ENCODE data around the gene HPD. TPM values are rescaled to one million over a fixed set of nuclear protein-coding genes. Genes with fewer than 3 reads are reported as not detected.
"Not testable (repeated sequence)": the region's sequence is repeated elsewhere in the genome, so short reads cannot be mapped to it uniquely, and the experiment has no call there.

The HPD gene
- total RNA-seq, 1 experiment from 2014 or later, result 12.7 TPM

DNA sequence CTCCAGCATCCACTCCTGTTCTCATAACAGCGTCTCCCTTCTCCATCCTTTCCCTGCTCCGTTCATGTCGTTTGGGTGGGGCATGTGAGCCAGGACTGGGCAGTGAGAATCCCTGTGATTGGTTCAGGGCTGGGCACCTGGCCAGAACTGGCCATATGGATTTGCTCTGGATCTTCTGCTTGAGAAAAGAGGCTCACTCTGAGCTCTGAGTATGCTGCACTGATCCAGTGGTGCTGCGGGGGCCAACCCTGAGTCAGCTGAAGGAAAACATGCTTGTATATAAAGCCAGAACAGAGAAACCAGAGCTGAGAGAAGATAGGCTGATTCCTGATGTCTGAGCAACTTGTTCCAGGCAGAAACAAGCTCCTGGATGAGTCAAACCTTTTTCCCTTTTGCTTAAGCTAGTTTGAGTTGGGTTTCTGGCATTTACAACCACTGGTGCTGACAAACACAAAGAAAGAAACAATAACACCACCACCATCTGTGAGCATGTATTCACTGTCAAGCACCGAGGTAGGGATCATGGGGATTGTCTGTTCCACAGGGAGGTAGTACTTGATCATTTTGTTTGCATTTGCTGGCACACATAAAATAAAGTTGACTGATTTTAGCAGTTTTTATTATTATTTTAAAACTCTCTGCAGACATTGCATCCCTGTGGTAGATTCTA, 14.0 kb upstream of the HPD start:
- DNase-seq (ENCODE audit: low read depth), result no peak
- in situ Hi-C loops (cut with HindIII; ENCODE audit: low pct_unique_long_range_greater_than_20kb, low sequenced_read_pairs), result no loop called here

DNA sequence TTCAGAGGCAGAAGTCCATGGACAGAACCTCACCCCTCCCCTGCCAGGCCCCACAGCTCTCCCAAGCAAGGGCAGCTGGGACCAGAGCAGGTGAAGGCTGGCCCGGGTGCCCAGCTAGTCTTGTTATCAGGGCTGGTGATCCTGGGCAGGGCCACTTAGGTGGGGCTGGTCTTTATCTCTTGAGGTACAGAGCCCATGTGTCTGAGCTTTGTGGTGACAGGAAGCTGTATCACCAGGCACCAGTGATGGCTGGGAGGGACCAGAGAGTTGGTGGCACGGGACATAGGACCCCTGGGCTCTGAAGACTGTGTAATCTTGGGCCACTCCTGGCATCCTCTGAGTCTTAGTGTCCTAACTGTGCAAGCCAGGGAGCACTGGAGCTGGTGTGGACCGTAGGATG, 12.8 kb upstream of the HPD start:
- in situ Hi-C loops (cut with HindIII; ENCODE audit: low pct_unique_long_range_greater_than_20kb, low sequenced_read_pairs), result no loop called here
- no peak for DNase-seq (ENCODE audit: low read depth)

DNA sequence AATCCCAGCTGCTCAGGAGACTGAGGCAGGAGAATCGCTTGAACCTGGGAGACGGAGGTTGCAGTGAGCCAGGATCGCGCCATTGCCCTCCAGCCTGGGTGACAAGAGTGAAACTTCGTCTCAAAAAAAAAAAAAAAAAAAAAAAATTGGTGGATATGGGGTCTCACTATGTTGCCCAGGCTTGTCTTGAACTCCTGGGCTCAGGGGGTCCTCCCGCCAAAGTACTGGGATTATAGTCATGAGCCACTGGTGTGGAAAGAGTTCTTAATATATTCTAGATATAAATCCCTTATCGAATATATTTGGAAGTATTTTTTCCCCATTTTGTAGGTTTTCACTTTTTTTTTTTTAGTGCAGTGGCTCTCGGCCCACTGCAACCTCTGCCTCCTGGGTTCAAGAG, 10.6 kb upstream of the HPD start:
- in situ Hi-C loops (cut with HindIII; ENCODE audit: low pct_unique_long_range_greater_than_20kb, low sequenced_read_pairs), result not testable (repeated sequence)

DNA sequence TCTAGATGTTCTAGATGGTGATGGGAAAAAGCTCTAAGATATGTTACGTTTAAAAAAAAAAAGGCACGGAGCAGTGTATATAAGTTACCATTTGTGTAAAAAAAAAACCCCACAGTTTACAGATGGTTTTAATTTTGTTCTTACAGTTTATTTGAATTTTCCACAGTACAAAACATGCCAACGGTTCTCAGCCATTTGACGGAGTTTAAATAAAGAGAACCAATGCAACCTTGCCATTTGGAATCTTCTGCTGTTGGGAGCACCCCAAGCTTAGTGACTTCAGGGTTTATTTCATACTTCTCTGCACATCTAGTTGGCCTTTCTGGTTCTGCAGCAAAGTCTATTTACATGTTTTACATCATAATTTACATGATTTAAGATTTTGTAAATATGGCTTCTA, 7.7 kb upstream of the HPD start:
- in situ Hi-C loops (cut with HindIII; ENCODE audit: low pct_unique_long_range_greater_than_20kb, low sequenced_read_pairs), result no loop called here
- DNase-seq (ENCODE audit: low read depth), result no peak

More for the DNA sequence above, 10.6 kb upstream of the HPD start:
- DNase-seq (ENCODE audit: low read depth), result not testable (repeated sequence)

DNA sequence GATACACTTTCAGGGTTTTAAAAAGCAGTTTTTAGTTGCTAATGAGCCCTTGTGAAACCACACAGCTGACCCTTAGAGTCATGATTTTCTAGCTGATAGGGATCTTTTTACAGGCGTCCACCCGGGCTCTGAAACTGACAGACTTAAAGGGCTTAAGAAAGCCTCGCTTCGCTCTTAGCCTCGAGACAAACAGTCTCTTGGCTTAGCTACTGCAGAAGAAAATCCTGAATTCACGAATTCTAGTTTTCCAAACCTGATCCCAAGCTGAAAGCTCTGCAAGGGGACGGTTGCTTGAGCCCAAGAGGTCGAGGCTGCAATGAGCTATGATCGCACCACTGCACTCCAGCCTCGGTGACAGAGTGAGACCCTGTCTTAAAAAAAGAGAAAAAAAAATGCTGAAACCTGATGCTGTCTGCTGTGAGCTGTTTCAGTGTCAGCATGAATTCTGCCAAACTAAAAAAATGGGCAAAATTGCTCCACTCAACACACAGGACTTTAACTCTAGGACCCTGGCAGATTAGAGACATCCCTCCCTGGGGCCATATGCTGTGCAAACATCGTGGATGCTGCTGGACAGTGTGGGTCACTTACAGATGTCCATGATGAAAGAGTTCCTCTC, 3.1 kb upstream of the HPD start:
- DNase-seq (ENCODE audit: low read depth), result no peak

DNA sequence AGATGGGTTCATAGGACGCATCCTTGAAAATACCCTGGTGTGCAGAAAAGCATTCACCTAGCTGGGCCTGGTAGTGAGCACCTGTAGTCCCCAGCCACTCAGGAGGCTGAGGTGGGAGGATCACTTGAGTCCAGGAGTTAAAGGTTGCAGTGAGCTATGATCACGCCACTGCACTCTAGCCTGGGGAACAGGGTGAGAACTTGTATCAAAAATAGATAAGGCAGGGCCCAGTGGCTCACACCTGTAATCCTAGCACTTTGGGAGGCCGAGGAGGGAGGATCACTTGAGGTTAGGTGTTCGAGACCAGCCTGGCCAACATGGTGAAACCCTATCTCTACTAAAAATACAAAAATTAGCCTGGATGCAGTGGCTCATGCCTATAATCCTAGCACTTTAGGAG, 2.0 kb upstream of the HPD start:
- DNase-seq (ENCODE audit: low read depth); in situ Hi-C loops (cut with HindIII; ENCODE audit: low pct_unique_long_range_greater_than_20kb, low sequenced_read_pairs): not testable (repeated sequence)

More for the DNA sequence above, 3.1 kb upstream of the HPD start:
- in situ Hi-C loops (cut with HindIII; ENCODE audit: low pct_unique_long_range_greater_than_20kb, low sequenced_read_pairs), result no loop called here

DNA sequence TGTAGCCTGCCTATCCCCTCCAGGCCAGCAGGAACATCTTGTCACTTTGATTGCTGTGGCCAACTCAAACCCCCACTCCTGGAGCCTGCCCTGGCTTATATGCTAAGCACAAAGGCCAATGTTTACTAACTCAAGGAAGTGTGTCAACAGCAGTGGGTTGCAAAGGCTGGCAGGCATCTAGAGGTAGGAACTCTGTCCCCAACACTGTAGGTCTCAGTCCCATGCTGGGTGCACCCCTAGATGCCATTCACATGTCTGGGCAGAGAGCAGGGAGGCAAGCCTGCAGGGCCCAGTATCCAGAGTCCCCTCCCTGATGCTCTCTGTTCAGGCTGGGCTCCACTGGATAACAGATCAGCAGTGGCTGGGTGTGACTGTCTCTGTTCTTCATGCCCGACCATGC, 1.6 kb upstream of the HPD start:
- in situ Hi-C loops (cut with HindIII; ENCODE audit: low pct_unique_long_range_greater_than_20kb, low sequenced_read_pairs), result no loop called here
- no peak for DNase-seq (ENCODE audit: low read depth)

DNA sequence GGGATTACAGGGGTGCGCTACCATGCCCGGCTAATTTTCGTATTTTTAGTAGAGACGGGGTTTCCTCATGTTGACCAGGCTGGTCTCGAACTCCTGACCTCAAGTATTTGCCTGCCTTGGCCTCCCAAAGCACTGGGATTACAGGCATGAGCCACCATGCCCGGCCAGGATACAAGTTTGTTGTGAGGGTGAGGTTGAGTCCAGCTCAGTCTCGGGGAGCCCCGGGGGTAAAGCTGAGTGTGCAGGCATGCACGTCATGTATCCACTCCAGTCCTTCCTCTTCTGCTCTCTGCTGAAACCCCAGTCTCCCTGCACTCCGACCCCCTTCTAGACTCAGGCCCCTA, 369 bp downstream of the HPD start:
- DNase-seq (ENCODE audit: low read depth), result no peak
- in situ Hi-C loops (cut with HindIII; ENCODE audit: low pct_unique_long_range_greater_than_20kb, low sequenced_read_pairs), result no loop called here

DNA sequence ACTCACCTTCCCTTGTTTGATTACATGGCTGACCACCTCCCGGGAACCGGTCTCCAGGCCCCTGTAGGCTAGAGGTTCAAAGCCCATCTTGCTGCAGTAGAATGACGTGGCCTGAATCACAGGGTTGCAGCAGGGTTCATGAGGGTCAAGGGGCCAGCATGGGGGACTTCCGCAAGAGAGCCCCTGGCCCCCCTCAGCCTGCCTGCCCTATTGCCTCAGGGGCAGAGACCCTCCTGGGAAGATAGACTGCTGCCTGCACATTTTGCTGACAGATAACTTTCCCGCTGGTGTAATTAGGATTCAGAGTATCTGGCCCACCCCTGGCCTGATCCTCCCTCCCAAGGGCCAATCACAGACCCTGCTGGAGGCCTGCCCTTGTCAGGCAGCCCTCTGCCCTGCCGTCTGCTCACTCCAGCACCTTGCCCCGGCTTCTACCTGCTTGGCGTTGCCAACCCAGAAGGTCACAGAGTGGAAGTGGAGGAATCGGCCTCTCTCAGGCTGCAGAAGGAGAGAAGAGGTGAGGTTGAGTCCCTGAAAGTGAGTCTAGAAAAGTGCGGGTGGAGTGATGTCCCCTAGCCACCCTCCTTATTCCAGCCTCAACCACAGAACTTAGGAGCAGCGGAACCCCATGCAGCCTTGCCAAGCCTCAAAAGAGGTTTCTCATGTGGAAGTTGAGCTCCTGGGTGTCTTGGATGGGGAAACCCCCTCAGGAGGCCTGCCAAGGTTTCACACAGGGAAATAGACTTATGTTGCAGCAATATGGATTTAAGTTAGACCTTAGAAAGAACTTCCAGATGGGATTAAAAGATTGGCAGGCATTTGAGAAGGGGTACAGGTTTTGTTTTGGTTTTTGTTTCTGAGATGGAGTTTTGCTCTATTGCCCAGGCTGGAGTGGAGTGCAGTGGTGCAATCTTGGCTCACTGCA, 1.1 kb downstream of the HPD start:
- DNase-seq (ENCODE audit: low read depth), result no peak
- in situ Hi-C loops (cut with HindIII; ENCODE audit: low pct_unique_long_range_greater_than_20kb, low sequenced_read_pairs), result no loop called here

DNA sequence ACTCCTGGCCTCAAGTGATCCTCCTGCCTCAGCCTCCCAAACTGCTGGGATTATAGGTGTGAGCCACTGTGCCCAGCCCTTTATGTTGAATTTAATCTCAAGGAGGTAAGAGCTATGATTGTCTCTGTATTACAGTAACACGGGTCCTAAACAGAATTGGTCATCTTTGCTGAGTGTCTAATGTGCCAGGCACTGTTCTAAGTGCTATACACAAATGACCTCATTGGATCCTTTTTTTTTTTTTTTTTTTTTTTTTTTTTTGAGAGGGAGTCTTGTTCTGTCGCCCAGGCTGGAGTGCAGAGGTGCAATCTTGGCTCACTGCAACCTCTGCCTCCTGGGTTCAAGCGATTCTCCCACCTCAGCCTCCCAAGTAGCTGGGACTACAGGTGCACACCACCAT, 6.3 kb downstream of the HPD start:
- DNase-seq (ENCODE audit: low read depth); in situ Hi-C loops (cut with HindIII; ENCODE audit: low pct_unique_long_range_greater_than_20kb, low sequenced_read_pairs): not testable (repeated sequence)

DNA sequence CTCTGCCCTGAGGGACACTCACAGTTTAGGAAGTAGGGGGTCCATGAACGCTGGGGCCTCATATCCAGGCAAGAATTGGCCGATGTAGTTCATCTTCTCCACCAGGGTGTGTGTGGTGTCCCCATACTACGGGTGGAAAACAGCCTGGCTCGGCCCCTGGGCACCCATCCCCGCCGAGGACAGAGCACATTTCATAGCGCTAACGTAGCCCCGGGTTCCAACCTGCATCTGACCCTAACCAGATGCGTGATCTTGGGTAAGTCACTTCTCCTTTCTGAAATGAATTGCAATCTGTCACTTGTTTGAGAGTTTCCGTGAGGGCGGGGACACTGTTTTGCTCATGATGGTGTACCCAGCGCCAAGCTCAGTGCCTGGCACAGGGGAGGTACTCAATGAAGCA, 9.0 kb downstream of the HPD start:
- in situ Hi-C loops (cut with HindIII; ENCODE audit: low pct_unique_long_range_greater_than_20kb, low sequenced_read_pairs), result no loop called here
- no peak for DNase-seq (ENCODE audit: low read depth)

DNA sequence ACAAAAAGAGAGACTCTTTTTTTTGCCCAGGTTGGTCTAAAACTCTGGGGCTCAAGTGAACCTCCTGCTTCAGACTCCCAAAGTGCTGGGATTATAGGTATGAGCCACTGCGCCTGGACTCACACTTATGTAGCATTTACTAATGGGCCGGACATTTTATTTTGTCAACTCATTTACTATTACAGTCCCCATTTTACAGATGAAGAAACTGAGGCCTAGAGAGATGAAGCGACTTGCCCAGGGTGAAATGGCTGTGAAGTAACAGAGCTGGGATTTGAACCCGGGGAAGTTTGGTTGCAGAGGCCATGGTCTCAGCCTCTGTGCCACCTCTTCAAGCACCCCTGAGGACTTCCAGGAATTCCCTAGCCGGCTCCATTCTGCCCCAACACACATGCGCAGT, 9.4 kb downstream of the HPD start:
- DNase-seq (ENCODE audit: low read depth), result no peak
- in situ Hi-C loops (cut with HindIII; ENCODE audit: low pct_unique_long_range_greater_than_20kb, low sequenced_read_pairs), result no loop called here

DNA sequence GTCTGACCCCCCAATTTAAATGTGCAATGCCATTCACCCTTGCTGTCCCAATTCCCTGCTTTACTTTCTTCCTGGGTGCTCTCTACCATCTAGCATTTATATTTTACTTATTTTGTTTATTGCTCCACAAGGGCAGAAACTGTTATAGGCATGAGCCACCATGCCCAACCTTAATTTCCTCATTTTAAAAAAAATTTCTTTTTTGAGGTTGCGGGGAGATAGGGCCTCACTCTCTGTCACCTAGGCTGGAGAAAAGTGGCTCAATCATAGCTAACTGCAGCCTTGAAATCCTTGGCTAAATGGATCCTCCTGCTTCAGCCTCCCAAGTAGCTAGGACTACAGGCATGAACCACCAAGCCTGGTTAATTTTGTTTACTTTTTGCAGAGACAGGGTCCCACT, 13.0 kb downstream of the HPD start:
- in situ Hi-C loops (cut with HindIII; ENCODE audit: low pct_unique_long_range_greater_than_20kb, low sequenced_read_pairs), result no loop called here
- DNase-seq (ENCODE audit: low read depth), result no peak

DNA sequence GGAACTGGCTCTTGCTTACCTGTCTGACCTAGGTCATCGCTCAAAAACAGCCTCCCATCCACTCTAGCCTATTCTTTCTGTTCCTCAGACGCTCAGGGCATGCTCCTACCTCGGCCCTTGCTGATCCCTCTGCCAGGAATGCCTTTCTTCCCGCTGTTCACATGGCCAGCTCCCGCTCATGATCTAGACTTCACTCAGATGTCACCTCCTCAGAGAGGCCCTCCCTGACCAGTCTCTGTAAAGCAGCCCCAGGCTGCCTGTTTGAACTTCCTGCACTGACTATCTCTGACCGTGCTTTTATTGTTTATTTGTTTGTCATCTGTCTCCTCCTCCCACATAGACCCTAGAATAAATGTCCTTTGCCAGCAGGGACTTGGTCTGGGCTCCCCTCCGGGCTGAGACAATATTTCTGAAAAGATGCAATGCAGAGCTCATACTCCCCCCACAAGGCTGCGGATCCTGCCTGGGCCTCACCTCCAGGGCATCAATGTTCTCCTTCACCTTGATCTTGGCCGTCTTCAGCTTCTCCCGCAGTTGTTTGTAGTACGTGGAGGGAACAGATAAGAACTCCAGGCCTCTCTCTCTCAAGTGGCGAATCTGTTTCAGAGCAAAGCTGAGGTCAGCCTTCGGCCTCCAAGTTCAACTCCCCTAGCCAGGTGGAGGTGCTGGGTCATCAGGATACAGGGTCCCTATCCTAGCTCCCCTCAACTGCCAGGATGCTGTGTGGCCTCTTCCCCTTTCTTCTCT, 15.2 kb downstream of the HPD start:
- in situ Hi-C loops (cut with HindIII; ENCODE audit: low pct_unique_long_range_greater_than_20kb, low sequenced_read_pairs), result no loop called here
- no peak for DNase-seq (ENCODE audit: low read depth)

DNA sequence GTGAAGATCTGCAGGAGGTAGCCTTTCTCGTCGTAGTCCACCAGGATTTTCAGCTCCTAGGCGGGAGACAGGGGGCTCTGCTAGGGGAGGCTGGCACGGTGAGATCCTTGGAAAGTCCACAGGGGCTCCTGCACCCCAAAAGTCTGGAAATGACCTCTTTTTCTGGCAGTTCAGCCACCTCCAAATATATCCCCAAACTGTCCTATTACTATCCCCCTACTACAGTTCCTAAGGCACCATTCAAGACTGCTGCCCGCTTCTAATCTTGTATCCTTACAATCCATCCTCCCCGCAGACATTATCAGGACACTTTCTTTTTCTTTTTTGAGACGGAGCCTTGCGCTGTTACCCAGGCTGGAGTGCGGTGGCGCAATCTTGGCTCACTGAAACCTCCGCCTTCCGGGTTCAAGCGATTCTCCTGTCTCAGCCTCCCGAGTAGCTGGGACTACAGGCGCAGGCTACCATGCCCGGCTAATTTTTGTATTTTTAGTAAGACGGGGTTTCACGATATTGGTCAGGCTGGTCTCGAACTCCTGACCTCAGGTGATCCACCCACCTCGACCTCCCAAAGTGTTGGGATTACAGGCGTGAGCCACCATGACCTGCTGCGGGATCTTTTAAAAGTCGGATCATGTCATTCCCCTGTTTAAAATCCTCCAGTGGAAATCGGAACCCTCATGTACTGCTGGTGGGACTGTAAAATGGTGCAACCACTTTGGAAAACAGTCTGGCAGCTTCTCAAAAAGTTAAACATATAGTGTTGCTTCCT, 18.5 kb downstream of the HPD start:
- no peak for DNase-seq (ENCODE audit: low read depth)
- in situ Hi-C loops (cut with HindIII; ENCODE audit: low pct_unique_long_range_greater_than_20kb, low sequenced_read_pairs), result no loop called here

DNA sequence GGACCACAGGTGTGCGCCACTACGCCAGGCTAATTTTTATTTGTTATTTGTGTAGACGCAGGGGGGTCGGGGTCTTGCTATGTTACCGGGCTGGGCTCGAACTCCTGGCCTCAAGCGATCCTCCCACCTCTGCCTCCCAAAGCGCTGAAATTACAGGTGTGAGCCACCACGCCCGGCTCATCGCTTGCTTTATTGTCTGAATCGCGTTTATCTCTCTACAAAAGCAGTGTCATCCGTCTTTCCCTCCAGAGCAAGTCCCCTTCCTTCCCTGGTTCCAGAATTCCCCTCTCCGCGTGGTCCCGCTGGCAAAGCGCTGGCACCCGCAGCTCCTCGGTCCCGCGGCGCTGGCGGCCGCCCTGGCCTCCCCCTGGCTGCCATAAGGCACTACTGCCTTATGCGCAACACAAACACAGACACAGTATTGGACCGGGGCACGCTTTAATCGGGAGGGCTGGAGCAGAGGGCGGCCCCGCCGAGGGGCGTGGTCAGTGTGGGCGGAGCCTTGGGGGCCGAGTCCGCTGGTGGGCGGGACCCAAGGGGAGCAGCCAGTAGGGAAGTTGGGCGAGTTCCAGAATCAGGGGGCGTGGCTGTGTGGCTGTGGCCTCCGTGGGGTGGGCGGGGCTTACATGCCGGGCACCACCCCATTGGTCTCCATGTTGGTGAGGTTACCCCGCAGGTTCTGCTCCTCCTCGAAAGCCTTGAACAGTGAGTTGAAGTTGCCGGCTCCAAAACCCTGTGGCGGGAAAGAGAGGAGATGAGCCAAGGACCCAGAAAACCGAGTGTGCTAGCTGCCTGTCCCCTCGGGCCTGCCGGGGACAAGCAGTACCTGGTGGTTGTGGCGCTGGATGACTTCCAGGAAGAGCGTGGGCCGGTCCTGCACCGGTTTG, 19.3 kb downstream of the HPD start:
- in situ Hi-C loops (cut with HindIII; ENCODE audit: low pct_unique_long_range_greater_than_20kb, low sequenced_read_pairs), result no loop called here
- DNase-seq (ENCODE audit: low read depth), result peak; percentile 96

DNA sequence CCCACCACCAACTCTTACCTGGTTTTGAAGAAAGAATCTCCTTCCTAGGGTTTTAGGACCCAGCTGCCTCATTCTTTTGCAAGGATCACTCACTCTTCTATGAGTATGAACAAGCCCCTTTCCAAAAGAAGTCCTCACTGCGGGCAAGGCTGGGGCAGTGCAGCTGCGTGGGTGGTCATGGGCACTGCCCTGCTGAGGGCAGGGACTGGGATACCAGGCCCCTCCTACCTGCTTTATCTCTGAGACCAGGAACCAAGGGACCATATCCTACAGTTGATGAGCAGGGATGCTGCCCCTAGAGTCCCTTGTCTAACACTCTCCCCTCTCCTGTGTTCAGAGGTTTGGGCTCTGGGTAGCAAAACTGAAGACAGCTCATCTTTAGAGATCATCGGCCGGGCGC, 20.5 kb downstream of the HPD start:
- DNase-seq (ENCODE audit: low read depth), result no peak
- in situ Hi-C loops (cut with HindIII; ENCODE audit: low pct_unique_long_range_greater_than_20kb, low sequenced_read_pairs), result no loop called here
